Muscle of leg (tissue), 11 donors: ENCODE data around the gene UCK2. TPM values are rescaled to one million over a fixed set of nuclear protein-coding genes. Genes with fewer than 3 reads are reported as not detected.
A peak's percentile ranks its signal among the peaks of the same experiment; 100 is the strongest.

Source experiments
- DNase-seq: peaks from one replicate; pipeline ENCODE4 v3.0.0; 2013
- H3K27ac ChIP-seq: one replicate; pipeline ENCODE4 v1.5.1; 2013; ENCODE audit warnings: mild to moderate bottlenecking, low read length, control low read depth
- H3K27me3 ChIP-seq: one replicate; pipeline ENCODE4 v1.6.1; 2013; ENCODE audit warnings: low read length; ENCODE audit not compliant: control insufficient read depth, insufficient read depth
- H3K36me3 ChIP-seq: one replicate; pipeline ENCODE4 v1.6.1; 2013; ENCODE audit warnings: low read length; ENCODE audit not compliant: control insufficient read depth, insufficient read depth
- H3K4me1 ChIP-seq: one replicate; pipeline ENCODE4 v1.6.1; 2013; ENCODE audit warnings: low read length; ENCODE audit not compliant: control insufficient read depth, insufficient read depth
- H3K4me3 ChIP-seq: one replicate; pipeline ENCODE4 v1.5.1; 2013; ENCODE audit warnings: low read length, control low read depth
- H3K9me3 ChIP-seq: replicated peaks from 2 replicates; pipeline ENCODE4 v1.6.1; 2013; ENCODE audit warnings: low read depth, low read length; ENCODE audit not compliant: control insufficient read depth
- WGBS: methylation state at CpG from one replicate; pipeline ENCODE4 v1.1.5; 2013; ENCODE audit warnings: missing lambda C conversion rate; ENCODE audit not compliant: insufficient coverage; 5-methylcytosine and 5-hydroxymethylcytosine counted together
- polyA plus RNA-seq, 8 donors: library from polyadenylated mRNA; unstranded; fragments of 120-200 nt; gene quantifications; one replicate each; pipeline versions ENCODE4 v1.2.1 to v1.2.3, GENCODE V29; 2013; ENCODE audit warnings: inconsistent platforms in 1 of 8, low replicate concordance in 1 of 8; ENCODE audit not compliant: insufficient read length in 8 of 8, insufficient read depth in 1 of 8
- total RNA-seq: library from RNA; stranded (reverse); fragments of 120-200 nt; gene quantifications from one replicate; pipeline ENCODE4 v1.2.4, GENCODE V29; 2013

The UCK2 gene
- total and polyA plus RNA-seq, 9 donors, result 16.1 to 21.8 (median 17.4) TPM

- H3K9me3 ChIP-seq, result no peaks in the 10 kb centered on the region
- no peaks in the 10 kb centered on the region for H3K4me1 ChIP-seq
- DNase-seq, result peak; percentile 51
- H3K36me3 ChIP-seq, result no peaks in the 10 kb centered on the region
- no peaks in the 10 kb centered on the region for H3K27me3 ChIP-seq
- H3K4me3 ChIP-seq, result no peak overlapping the region
- 93% methylated on average over 3 of the region's 10 CpGs for WGBS
- no peak overlapping the region for H3K27ac ChIP-seq
Observed at GRCh38 chr1:165928075-165928731, 100.8 kb downstream of the UCK2 start.

- 83% methylated on average over 1 of the region's 1 CpG for WGBS
- H3K9me3 ChIP-seq, result no peaks in the 10 kb centered on the region
- no peak overlapping the region for H3K4me3 ChIP-seq
- H3K27ac ChIP-seq, result no peak overlapping the region
- H3K27me3 ChIP-seq, result no peaks in the 10 kb centered on the region
- no peaks in the 10 kb centered on the region for H3K36me3 ChIP-seq
- no peak for DNase-seq
- H3K4me1 ChIP-seq, result no peaks in the 10 kb centered on the region
Observed at GRCh38 chr1:165930961-165931360, 103.5 kb downstream of the UCK2 start.

GRCh38 chr1:165933446-165934170, 106.2 kb downstream of the UCK2 start:
- Histone ChIP-seq H3K36me3 (no peaks in the 10 kb centered on the region), H3K4me3 (no peak overlapping the region), H3K9me3 (no peaks in the 10 kb centered on the region), H3K27me3 (no peaks in the 10 kb centered on the region), H3K4me1 (no peaks in the 10 kb centered on the region), H3K27ac (no peak overlapping the region)
- DNase-seq, result no peak
- WGBS, result 52% methylated on average over 6 of the region's 9 CpGs

GRCh38 chr1:165936542-165936941, 109.1 kb downstream of the UCK2 start:
- H3K27me3 ChIP-seq, result no peaks in the 10 kb centered on the region
- no peak overlapping the region for H3K4me3 ChIP-seq
- no peaks in the 10 kb centered on the region for H3K36me3 ChIP-seq
- no peaks in the 10 kb centered on the region for H3K9me3 ChIP-seq
- WGBS, result 82% methylated on average over 5 of the region's 5 CpGs
- H3K27ac ChIP-seq, result no peak overlapping the region
- H3K4me1 ChIP-seq, result no peaks in the 10 kb centered on the region
- no peak for DNase-seq

- Histone ChIP-seq H3K9me3 (no peaks in the 10 kb centered on the region), H3K4me3 (no peak overlapping the region), H3K27ac (no peak overlapping the region), H3K4me1 (no peaks in the 10 kb centered on the region), H3K27me3 (no peaks in the 10 kb centered on the region), H3K36me3 (no peaks in the 10 kb centered on the region)
- no peak for DNase-seq
- no CpG with 5 or more reads among the region's 2 CpGs for WGBS
Observed at GRCh38 chr1:165937829-165938228, 110.4 kb downstream of the UCK2 start.

GRCh38 chr1:165938844-165939243, 111.4 kb downstream of the UCK2 start:
- no peak overlapping the region for H3K27ac ChIP-seq
- no peak for DNase-seq
- no peaks in the 10 kb centered on the region for H3K27me3 ChIP-seq
- no peaks in the 10 kb centered on the region for H3K9me3 ChIP-seq
- no CpG with 5 or more reads among the region's 2 CpGs for WGBS
- H3K4me3 ChIP-seq, result no peak overlapping the region
- H3K4me1 ChIP-seq, result no peaks in the 10 kb centered on the region
- H3K36me3 ChIP-seq, result no peaks in the 10 kb centered on the region

GRCh38 chr1:165941531-165941930, 114.1 kb downstream of the UCK2 start:
- Histone ChIP-seq H3K4me3 (no peak overlapping the region), H3K9me3 (no peaks in the 10 kb centered on the region), H3K27ac (no peak overlapping the region), H3K27me3 (no peaks in the 10 kb centered on the region), H3K4me1 (no peaks in the 10 kb centered on the region), H3K36me3 (no peaks in the 10 kb centered on the region)
- 88% methylated on average over 12 of the region's 21 CpGs for WGBS
- no peak for DNase-seq

GRCh38 chr1:165942062-165942461, 114.6 kb downstream of the UCK2 start:
- Histone ChIP-seq H3K9me3 (no peaks in the 10 kb centered on the region), H3K27me3 (no peaks in the 10 kb centered on the region), H3K4me3 (no peak overlapping the region), H3K4me1 (no peaks in the 10 kb centered on the region), H3K27ac (no peak overlapping the region), H3K36me3 (no peaks in the 10 kb centered on the region)
- WGBS, result no CpG with 5 or more reads among the region's 4 CpGs
- DNase-seq, result no peak

GRCh38 chr1:165942927-165943597, 115.6 kb downstream of the UCK2 start:
- no peaks in the 10 kb centered on the region for H3K36me3 ChIP-seq
- no peak overlapping the region for H3K27ac ChIP-seq
- no peaks in the 10 kb centered on the region for H3K9me3 ChIP-seq
- no peaks in the 10 kb centered on the region for H3K4me1 ChIP-seq
- WGBS, result no CpG with 5 or more reads among the region's 3 CpGs
- no peaks in the 10 kb centered on the region for H3K27me3 ChIP-seq
- DNase-seq, result peak; percentile 44
- H3K4me3 ChIP-seq, result no peak overlapping the region

GRCh38 chr1:165945911-165946310, 118.5 kb downstream of the UCK2 start:
- DNase-seq, result no peak
- Histone ChIP-seq H3K4me3 (no peak overlapping the region), H3K36me3 (no peaks in the 10 kb centered on the region), H3K4me1 (no peaks in the 10 kb centered on the region), H3K9me3 (no peaks in the 10 kb centered on the region), H3K27ac (no peak overlapping the region), H3K27me3 (no peaks in the 10 kb centered on the region)
- 70% methylated on average over 3 of the region's 4 CpGs for WGBS
